Measurements from ENCODE around the gene CAMKK1. TPM values are rescaled to one million over a fixed set of nuclear protein-coding genes. Genes with fewer than 3 reads are reported as not detected.

CAMKK1 gene
- total RNA-seq, 2 donors from 2014 or later: 1.8 to 4.7 TPM

GRCh38 chr17:3818786-3819185 is 74.1 kb downstream of the CAMKK1 start:
- H3K27ac ChIP-seq: no peak overlapping the region
- no peak for DNase-seq (ENCODE audit: low spot score)
- no peak for ATAC-seq (ENCODE audit: insufficient number of reproducible peaks, low FRiP score, low read depth)
- H3K9me3 ChIP-seq: no peaks in the 10 kb centered on the region
- H3K36me3 ChIP-seq: peaks cover 63% of the 10 kb centered on the region
- no peak for TF ChIP-seq CTCF (IDR thresholded peaks at IDR 0.05)
- H3K27me3 ChIP-seq (replicated peaks; ENCODE audit: insufficient read depth): no peaks in the 10 kb centered on the region
- no peaks in the 10 kb centered on the region for H3K4me1 ChIP-seq (ENCODE audit: control insufficient read depth in 1 of 2, low read depth in 2 of 2)
- no peak overlapping the region for H3K4me3 ChIP-seq

- peaks cover 63% of the 10 kb centered on the region for H3K36me3 ChIP-seq
- ATAC-seq (ENCODE audit: insufficient number of reproducible peaks, low FRiP score, low read depth): no peak
Observed at GRCh38 chr17:3817851-3818605, 74.8 kb downstream of the CAMKK1 start.

GRCh38 chr17:3815925-3816324 is 76.9 kb downstream of the CAMKK1 start:
- H3K27me3 ChIP-seq (replicated peaks; ENCODE audit: insufficient read depth): no peaks in the 10 kb centered on the region
- no peaks in the 10 kb centered on the region for H3K4me1 ChIP-seq (ENCODE audit: control insufficient read depth in 1 of 2, low read depth in 2 of 2)
- no peak for TF ChIP-seq CTCF (IDR thresholded peaks at IDR 0.05)
- DNase-seq (ENCODE audit: low spot score) (no peak), ATAC-seq (ENCODE audit: insufficient number of reproducible peaks, low FRiP score, low read depth) (no peak)
- H3K9me3 ChIP-seq: no peaks in the 10 kb centered on the region
- H3K4me3 ChIP-seq: no peak overlapping the region
- no peak overlapping the region for H3K27ac ChIP-seq
- peaks cover 62% of the 10 kb centered on the region for H3K36me3 ChIP-seq

More at GRCh38 chr17:3817851-3818605, 74.8 kb downstream of the CAMKK1 start:
- no peak for DNase-seq (ENCODE audit: low spot score)
- no peaks in the 10 kb centered on the region for H3K9me3 ChIP-seq
- no peaks in the 10 kb centered on the region for H3K27me3 ChIP-seq (replicated peaks; ENCODE audit: insufficient read depth)
- TF ChIP-seq CTCF (IDR thresholded peaks at IDR 0.05): no peak
- H3K4me3 ChIP-seq: no peak overlapping the region
- H3K27ac ChIP-seq: no peak overlapping the region
- H3K4me1 ChIP-seq (ENCODE audit: control insufficient read depth in 1 of 2, low read depth in 2 of 2): no peaks in the 10 kb centered on the region

GRCh38 chr17:3815122-3815521 is 77.7 kb downstream of the CAMKK1 start:
- H3K4me1 ChIP-seq (ENCODE audit: control insufficient read depth in 1 of 2, low read depth in 2 of 2): no peaks in the 10 kb centered on the region
- H3K9me3 ChIP-seq: no peaks in the 10 kb centered on the region
- H3K4me3 ChIP-seq: no peak overlapping the region
- H3K27me3 ChIP-seq (replicated peaks; ENCODE audit: insufficient read depth): no peaks in the 10 kb centered on the region
- ATAC-seq (ENCODE audit: insufficient number of reproducible peaks, low FRiP score, low read depth) (no peak), DNase-seq (ENCODE audit: low spot score) (no peak)
- no peak overlapping the region for H3K27ac ChIP-seq
- peaks cover 70% of the 10 kb centered on the region for H3K36me3 ChIP-seq
- TF ChIP-seq CTCF (IDR thresholded peaks at IDR 0.05): no peak

GRCh38 chr17:3814361-3814760 is 78.5 kb downstream of the CAMKK1 start:
- H3K27me3 ChIP-seq (replicated peaks; ENCODE audit: insufficient read depth): no peaks in the 10 kb centered on the region
- no peaks in the 10 kb centered on the region for H3K4me1 ChIP-seq (ENCODE audit: control insufficient read depth in 1 of 2, low read depth in 2 of 2)
- TF ChIP-seq CTCF (IDR thresholded peaks at IDR 0.05): no peak
- H3K36me3 ChIP-seq: peaks cover 70% of the 10 kb centered on the region
- no peak for ATAC-seq (ENCODE audit: insufficient number of reproducible peaks, low FRiP score, low read depth)
- no peak overlapping the region for H3K27ac ChIP-seq
- no peak for DNase-seq (ENCODE audit: low spot score)
- H3K9me3 ChIP-seq: no peaks in the 10 kb centered on the region
- no peak overlapping the region for H3K4me3 ChIP-seq

Data from thoracic aorta (tissue), 2 donors.